Measurements from ENCODE around the gene PLCB4. TPM values are rescaled to one million over a fixed set of nuclear protein-coding genes. Genes with fewer than 3 reads are reported as not detected.

Gene PLCB4
- total RNA-seq, 1 experiment from 2014 or later = 12.6 TPM

- H3K9me3 Mint-ChIP-seq = no peaks in the 10 kb centered on the region
- H3K4me1 Mint-ChIP-seq = no peaks in the 10 kb centered on the region
- CTCF ChIA-PET = interaction anchor here (2.6 kb wide), 1 partner anchor 15 kb away, joined by 8 read pairs; no protein-coding TSS in a partner anchor
- DNase-seq (ENCODE audit: low spot score) = no peak
- POLR2A ChIA-PET = no interaction called here
- H3K36me3 Mint-ChIP-seq = no peaks in the 10 kb centered on the region
- no peaks in the 10 kb centered on the region for H3K27me3 Mint-ChIP-seq (ENCODE audit: low read depth)
- TF ChIP-seq NFATC4 (CRISPR knock-in tag; IDR thresholded peaks at IDR 0.05) = no peak
- TF ChIP-seq ATF1 (CRISPR knock-in tag; IDR thresholded peaks at IDR 0.05) = no peak
- TF ChIP-seq NR3C1 (CRISPR knock-in tag; conservative IDR thresholded peaks at IDR 0.05; ENCODE audit: low read depth) = no peak
- no peak for TF ChIP-seq ZNF512 (CRISPR knock-in tag; IDR thresholded peaks at IDR 0.05; ENCODE audit: borderline replicate concordance)
- TF ChIP-seq FOXP1 (CRISPR knock-in tag; IDR thresholded peaks at IDR 0.05; ENCODE audit: borderline replicate concordance) = no peak
- no peak overlapping the region for H3K27ac Mint-ChIP-seq
- ATAC-seq = no peak
- H3K4me3 Mint-ChIP-seq = no peak overlapping the region
Measured at GRCh38 chr20:9453201-9453600, 384.3 kb downstream of the PLCB4 start.

GRCh38 chr20:9454791-9455190 is 385.9 kb downstream of the PLCB4 start:
- ChIA-PET POLR2A (no interaction called here), CTCF (no interaction called here)
- H3K27ac Mint-ChIP-seq = no peak overlapping the region
- H3K36me3 Mint-ChIP-seq = peaks cover 4% of the 10 kb centered on the region; the same call in 1 of the 2 replicates
- no peaks in the 10 kb centered on the region for H3K4me1 Mint-ChIP-seq
- TF ChIP-seq, protein P1, sequence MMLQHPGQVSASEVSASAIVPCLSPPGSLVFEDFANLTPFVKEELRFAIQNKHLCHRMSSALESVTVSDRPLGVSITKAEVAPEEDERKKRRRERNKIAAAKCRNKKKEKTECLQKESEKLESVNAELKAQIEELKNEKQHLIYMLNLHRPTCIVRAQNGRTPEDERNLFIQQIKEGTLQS (CRISPR knock-in tag; conservative IDR thresholded peaks at IDR 0.05) = no peak
- TF ChIP-seq, protein P2, sequence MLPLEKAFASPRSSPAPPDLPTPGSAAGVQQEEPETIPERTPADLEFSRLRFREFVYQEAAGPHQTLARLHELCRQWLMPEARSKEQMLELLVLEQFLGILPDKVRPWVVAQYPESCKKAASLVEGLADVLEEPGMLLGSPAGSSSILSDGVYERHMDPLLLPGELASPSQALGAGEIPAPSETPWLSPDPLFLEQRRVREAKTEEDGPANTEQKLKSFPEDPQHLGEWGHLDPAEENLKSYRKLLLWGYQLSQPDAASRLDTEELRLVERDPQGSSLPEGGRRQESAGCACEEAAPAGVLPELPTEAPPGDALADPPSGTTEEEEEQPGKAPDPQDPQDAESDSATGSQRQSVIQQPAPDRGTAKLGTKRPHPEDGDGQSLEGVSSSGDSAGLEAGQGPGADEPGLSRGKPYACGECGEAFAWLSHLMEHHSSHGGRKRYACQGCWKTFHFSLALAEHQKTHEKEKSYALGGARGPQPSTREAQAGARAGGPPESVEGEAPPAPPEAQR (CRISPR knock-in tag; IDR thresholded peaks at IDR 0.05) = no peak
- TF ChIP-seq JUN (CRISPR knock-in tag; IDR thresholded peaks at IDR 0.05) = no peak
- TF ChIP-seq GTF2I (CRISPR knock-in tag; conservative IDR thresholded peaks at IDR 0.05) = no peak
- TF ChIP-seq ZNF423 (CRISPR knock-in tag; IDR thresholded peaks at IDR 0.05) = no peak
- no peak for TF ChIP-seq ATF1 (CRISPR knock-in tag; IDR thresholded peaks at IDR 0.05)
- TF ChIP-seq E2F1 (CRISPR knock-in tag; IDR thresholded peaks at IDR 0.05) = no peak
- no peak for TF ChIP-seq CTCF (IDR thresholded peaks at IDR 0.05)
- no peak for TF ChIP-seq FOXP1 (CRISPR knock-in tag; IDR thresholded peaks at IDR 0.05; ENCODE audit: borderline replicate concordance)
- no peak for TF ChIP-seq RELA (CRISPR knock-in tag; IDR thresholded peaks at IDR 0.05; ENCODE audit: borderline replicate concordance)
- no peak for TF ChIP-seq MXD4 (CRISPR knock-in tag; IDR thresholded peaks at IDR 0.05; ENCODE audit: borderline replicate concordance)
- no peak for TF ChIP-seq NR2C2 (CRISPR knock-in tag; IDR thresholded peaks at IDR 0.05)
- TF ChIP-seq FOXJ3 (CRISPR knock-in tag; IDR thresholded peaks at IDR 0.05; ENCODE audit: borderline replicate concordance) = no peak
- TF ChIP-seq ZNF232 (CRISPR knock-in tag; IDR thresholded peaks at IDR 0.05) = no peak
- TF ChIP-seq, protein P3, sequence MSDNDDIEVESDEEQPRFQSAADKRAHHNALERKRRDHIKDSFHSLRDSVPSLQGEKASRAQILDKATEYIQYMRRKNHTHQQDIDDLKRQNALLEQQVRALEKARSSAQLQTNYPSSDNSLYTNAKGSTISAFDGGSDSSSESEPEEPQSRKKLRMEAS (CRISPR knock-in tag; IDR thresholded peaks at IDR 0.05) = no peak
- TF ChIP-seq, protein P4, sequence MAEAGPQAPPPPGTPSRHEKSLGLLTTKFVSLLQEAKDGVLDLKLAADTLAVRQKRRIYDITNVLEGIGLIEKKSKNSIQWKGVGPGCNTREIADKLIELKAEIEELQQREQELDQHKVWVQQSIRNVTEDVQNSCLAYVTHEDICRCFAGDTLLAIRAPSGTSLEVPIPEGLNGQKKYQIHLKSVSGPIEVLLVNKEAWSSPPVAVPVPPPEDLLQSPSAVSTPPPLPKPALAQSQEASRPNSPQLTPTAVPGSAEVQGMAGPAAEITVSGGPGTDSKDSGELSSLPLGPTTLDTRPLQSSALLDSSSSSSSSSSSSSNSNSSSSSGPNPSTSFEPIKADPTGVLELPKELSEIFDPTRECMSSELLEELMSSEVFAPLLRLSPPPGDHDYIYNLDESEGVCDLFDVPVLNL (CRISPR knock-in tag; IDR thresholded peaks at IDR 0.05; ENCODE audit: borderline replicate concordance, low read depth) = no peak
- no peak for TF ChIP-seq USF2 (CRISPR knock-in tag; IDR thresholded peaks at IDR 0.05)
- no peak for TF ChIP-seq CBFB (CRISPR knock-in tag; IDR thresholded peaks at IDR 0.05; ENCODE audit: low read depth)
- TF ChIP-seq KAT7 (CRISPR knock-in tag; IDR thresholded peaks at IDR 0.05; ENCODE audit: borderline replicate concordance) = no peak
- no peak for TF ChIP-seq ZNF317 (CRISPR knock-in tag; IDR thresholded peaks at IDR 0.05; ENCODE audit: borderline replicate concordance, low read depth)
- H3K9me3 Mint-ChIP-seq = no peaks in the 10 kb centered on the region
- DNase-seq (ENCODE audit: low spot score) = no peak
- no peak overlapping the region for H3K4me3 Mint-ChIP-seq
- ATAC-seq = no peak
- H3K27me3 Mint-ChIP-seq (ENCODE audit: low read depth) = no peaks in the 10 kb centered on the region

Measured in WTC11 (cell line).